ENCODE data around the gene MYO1D. TPM values are rescaled to one million over a fixed set of nuclear protein-coding genes. Genes with fewer than 3 reads are reported as not detected.

MYO1D gene
- polyA plus RNA-seq, 3 donors = 30.5 to 33.4 (median 30.6) TPM

- peak in 1 of 3 donors; percentile 27 for DNase-seq (ENCODE audit: low read depth in 3 of 3, low spot score in 2 of 3)
These were observed 358.2 kb downstream of the MYO1D start for GRCh38 chr17:32518646-32519227.

DNA sequence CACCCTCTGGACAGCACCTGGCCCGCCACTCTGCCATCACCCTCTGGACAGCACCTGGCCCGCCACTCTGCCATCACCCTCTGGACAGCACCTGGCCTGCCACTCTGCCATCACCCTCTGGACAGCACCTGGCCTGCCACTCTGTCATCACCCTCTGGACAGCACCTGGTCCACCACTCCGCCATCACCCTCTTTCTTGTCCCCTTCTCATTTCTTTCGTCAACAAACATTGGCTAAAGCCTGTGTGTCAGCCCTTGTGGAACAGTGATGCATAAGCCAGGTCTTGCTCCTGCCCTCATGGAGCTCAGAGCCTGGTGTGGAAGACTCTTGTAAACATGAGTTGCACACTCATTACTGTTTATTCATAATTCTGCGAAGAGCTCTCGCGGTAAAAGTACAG, 358.9 kb downstream of the MYO1D start:
- no peak for DNase-seq (ENCODE audit: low read depth in 3 of 3, low spot score in 2 of 3)

DNA sequence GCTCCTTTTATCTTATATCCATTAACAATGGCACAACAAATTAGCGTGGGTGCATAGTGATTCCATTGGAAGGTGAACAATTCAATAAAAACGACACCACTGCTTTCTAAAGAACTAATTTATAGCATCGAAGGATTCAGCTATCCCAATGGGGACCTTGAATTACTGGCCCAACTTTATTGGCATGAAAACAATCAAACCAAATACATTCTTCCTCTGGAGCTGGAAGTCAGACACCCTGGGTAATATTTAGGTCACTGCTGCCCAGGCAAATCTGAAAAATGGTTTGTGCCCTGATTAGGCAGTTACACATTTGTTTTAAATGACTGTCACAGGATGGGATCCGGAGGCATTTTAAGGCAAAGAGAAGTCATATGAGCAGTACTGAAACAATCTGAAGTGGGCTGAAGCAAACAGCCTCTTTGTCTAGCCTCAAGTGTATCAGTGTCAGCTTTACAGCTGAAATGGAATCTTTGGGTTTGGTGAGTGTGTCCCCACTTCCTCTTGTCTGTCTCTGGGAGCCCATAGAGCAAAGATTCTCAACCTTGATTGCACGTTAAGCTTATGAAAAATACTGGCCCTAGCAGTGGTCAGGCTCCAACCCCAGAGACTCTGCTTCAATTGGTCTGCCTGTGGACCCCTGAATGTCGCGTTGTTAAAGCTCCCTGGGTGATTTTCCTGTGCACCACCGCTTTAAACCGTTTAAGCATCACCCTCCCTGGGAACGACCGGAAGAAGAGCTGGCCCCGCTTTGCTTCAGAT, 359.8 kb downstream of the MYO1D start:
- no peak for DNase-seq (ENCODE audit: low read depth in 3 of 3, low spot score in 2 of 3)

DNA sequence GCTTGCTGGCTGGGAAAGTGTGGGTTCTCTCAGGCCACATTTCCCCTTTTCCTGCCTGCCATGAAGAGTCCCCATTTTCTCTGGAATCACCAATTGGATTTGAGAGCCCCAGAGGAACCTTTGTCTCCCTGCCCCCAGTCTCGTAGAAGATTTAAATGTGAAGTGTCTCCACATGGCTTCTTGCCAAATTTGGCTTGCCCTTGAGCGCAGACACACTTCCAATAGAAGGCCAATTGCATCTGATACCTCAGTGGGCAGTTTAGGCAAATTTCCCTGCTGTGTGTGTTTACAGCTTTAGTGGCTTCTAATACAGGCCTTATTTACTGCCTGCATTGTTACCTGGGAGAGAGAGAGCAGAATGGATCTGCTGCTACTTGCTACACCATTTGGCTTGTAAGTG, 360.5 kb downstream of the MYO1D start:
- DNase-seq (ENCODE audit: low read depth in 3 of 3, low spot score in 2 of 3) = no peak

- no peak for DNase-seq (ENCODE audit: low read depth in 3 of 3, low spot score in 2 of 3)
These were observed 361.1 kb downstream of the MYO1D start for GRCh38 chr17:32515677-32516383.

- DNase-seq (ENCODE audit: low read depth in 3 of 3, low spot score in 2 of 3) = no peak
These were observed 362.3 kb downstream of the MYO1D start for GRCh38 chr17:32514606-32515005.

- DNase-seq (ENCODE audit: low read depth in 3 of 3, low spot score in 2 of 3) = no peak
These were observed 363.3 kb downstream of the MYO1D start for GRCh38 chr17:32513579-32513978.

- no peak for DNase-seq (ENCODE audit: low read depth in 3 of 3, low spot score in 2 of 3)
These were observed 364.6 kb downstream of the MYO1D start for GRCh38 chr17:32512328-32512727.

GRCh38 chr17:32510466-32510865, 366.5 kb downstream of the MYO1D start:
- no peak for DNase-seq (ENCODE audit: low read depth in 3 of 3, low spot score in 2 of 3)

DNA sequence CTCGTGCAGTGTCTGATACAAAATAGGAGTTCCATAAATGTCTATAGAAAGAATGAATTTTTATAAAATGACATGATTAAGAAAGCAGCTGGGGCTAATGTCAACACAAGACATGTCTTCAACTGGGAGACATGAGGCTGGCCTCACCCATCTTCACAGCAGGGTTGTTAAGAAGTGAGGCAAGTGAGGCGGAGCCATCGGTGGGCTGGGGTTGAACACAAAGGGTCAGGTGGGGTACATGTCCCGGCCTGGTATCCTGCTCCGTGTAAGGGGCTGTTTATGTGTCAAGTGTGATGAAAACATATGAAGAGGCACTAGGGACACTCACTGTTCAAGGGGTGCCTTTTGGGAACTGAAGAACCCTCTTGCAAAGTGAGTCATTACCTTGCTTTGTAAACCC, 368.0 kb downstream of the MYO1D start:
- DNase-seq (ENCODE audit: low read depth in 3 of 3, low spot score in 2 of 3) = no peak

- no peak for DNase-seq (ENCODE audit: low read depth in 3 of 3, low spot score in 2 of 3)
These were observed 372.5 kb downstream of the MYO1D start for GRCh38 chr17:32504166-32504990.

DNA sequence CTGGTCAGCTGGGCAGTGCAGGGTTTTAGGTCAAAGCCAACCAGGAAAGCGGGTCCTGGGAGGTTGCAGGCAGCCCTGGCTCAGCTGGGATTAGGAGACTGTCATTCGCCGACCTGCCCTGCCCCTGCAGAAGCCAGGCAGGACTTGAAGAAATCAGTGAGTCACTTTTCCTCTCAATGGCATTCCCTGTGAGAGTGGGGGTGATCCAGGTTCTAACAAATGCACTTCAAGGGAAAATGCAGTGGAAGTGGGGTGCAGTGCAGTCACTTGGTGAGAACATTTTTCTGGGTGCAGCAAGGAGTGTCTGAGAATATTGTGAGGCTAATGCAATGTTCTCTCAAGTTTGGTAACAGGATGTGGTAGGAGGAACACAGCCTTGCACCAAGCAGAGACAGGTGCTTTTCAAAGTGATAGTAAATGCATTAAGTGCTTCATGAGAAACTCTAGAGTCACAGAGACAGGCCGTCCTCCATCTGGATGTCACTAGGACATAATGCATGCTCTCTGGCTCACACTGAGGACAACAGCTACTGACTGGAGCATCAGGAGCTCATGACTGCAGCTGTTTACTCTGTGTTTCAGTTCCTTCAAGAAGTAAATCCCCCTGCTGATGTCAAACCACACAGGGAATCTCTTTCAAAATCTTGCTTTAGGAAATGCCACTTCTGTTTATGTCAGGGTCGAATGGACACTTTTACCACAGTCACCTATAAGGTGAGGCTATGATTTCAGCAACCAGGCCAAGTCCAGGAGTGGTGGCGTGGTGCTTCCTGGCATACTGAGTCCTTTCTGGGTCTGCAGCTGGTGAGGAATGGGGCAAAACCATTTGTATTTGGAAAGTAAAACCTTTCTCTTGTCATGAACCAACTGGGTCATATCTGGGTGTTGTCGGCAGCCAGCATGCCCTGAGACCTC, 373.4 kb downstream of the MYO1D start:
- DNase-seq (ENCODE audit: low read depth in 3 of 3, low spot score in 2 of 3) = no peak

GRCh38 chr17:32502710-32503109, 374.2 kb downstream of the MYO1D start:
- no peak for DNase-seq (ENCODE audit: low read depth in 3 of 3, low spot score in 2 of 3)

GRCh38 chr17:32502013-32502412, 374.9 kb downstream of the MYO1D start:
- DNase-seq (ENCODE audit: low read depth in 3 of 3, low spot score in 2 of 3) = no peak

GRCh38 chr17:32498391-32498790, 378.5 kb downstream of the MYO1D start:
- no peak for DNase-seq (ENCODE audit: low read depth in 3 of 3, low spot score in 2 of 3)

- DNase-seq (ENCODE audit: low read depth in 3 of 3, low spot score in 2 of 3) = no peak
These were observed 379.3 kb downstream of the MYO1D start for GRCh38 chr17:32497431-32498205.

DNA sequence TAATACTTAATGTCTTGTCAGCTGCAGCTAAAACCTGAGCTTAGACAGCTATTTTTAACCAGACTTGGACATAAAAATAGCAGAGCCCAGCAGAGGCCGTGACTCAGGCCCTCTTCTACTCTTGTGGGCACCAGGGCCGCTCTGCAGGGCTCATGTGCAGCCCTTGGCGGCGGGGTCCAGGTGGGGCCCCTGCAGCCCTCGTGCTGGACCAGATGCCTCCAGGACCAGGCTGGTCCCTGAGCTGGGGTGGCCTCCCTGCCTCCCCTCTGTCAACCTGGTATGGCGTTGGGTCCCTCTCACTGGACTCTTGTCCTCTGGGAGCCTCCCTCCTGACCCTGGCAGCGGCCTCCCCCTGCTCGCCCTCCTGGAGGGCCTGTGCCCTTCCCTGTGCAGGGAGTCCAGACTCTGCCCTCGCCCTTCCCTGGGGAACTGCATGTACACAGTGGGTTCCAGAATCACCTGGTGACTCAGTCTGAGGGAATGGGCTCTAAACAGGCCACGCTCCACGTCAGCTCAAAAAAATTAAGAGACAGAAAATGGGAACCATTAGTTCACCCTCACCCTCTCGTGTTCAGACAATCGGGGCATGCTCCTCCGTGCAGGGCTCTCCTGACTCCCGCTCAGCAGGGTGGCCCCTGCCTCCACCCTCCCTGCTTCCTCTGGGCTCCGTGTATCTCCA, 380.4 kb downstream of the MYO1D start:
- DNase-seq (ENCODE audit: low read depth in 3 of 3, low spot score in 2 of 3) = no peak

- no peak for DNase-seq (ENCODE audit: low read depth in 3 of 3, low spot score in 2 of 3)
These were observed 381.3 kb downstream of the MYO1D start for GRCh38 chr17:32495359-32496231.
